ENCODE results near the gene HTT. TPM values are rescaled to one million over a fixed set of nuclear protein-coding genes. Genes with fewer than 3 reads are reported as not detected.

HTT gene
- total RNA-seq, 4 donors from 2014 or later, result 49.6 to 155 (median 83.1) TPM

DNA sequence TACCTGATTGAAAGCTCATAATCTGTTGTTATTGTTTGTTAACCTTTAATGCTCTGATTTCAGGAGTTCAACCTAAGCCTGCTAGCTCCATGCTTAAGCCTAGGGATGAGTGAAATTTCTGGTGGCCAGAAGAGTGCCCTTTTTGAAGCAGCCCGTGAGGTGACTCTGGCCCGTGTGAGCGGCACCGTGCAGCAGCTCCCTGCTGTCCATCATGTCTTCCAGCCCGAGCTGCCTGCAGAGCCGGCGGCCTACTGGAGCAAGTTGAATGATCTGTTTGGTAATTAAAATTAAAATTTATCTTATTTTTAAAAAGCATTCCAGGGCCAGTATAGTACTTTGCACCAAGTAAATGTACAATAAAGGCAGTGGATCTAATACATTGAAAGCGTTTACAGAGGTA is 137.4 kb downstream of the HTT start:
- Histone ChIP-seq H3K4me1 (no peaks in the 10 kb centered on the region), H3K27me3 (no peaks in the 10 kb centered on the region), H3K36me3 (peaks cover 67 to 77% of the 10 kb centered on the region in 2 donors), H3K27ac (no peak overlapping the region), H3K9me3 (no peaks in the 10 kb centered on the region), H3K4me3 (replicated peaks in 1 of 3) (no peak overlapping the region)
- intact Hi-C loops (cut with DNase I), result no loop called here
- DNase-seq, result no peak
- 94 to 97% methylated on average over 8 of the region's 8 CpGs for WGBS, 2 donors
- no peak for TF ChIP-seq POLR2A (IDR thresholded peaks at IDR 0.05)

DNA sequence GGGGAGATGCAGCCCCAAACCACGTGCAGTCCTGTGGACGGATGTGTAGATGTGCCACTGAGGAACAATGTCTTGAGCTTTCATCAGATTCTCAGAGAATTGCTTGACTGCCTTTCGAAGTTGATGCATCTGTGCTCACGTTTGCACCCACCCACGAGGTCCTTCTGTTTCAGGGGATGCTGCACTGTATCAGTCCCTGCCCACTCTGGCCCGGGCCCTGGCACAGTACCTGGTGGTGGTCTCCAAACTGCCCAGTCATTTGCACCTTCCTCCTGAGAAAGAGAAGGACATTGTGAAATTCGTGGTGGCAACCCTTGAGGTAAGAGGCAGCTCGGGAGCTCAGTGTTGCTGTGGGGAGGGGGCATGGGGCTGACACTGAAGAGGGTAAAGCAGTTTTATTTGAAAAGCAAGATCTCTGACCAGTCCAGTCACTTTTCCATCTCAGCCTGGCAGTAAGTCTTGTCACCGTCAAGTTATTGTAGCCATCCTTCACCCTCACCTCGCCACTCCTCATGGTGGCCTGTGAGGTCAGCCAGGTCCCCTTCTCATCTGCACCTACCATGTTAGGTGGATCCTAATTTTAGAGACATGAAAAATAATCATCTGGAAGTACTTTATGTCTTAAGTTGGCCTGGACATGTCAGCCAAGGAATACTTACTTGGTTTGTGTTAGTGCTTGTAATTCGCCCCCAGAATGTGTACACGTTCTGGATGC is 138.1 kb downstream of the HTT start:
- 96 to 98% methylated on average over 11 to 12 of the region's 12 CpGs for WGBS, 2 donors
- Histone ChIP-seq H3K4me3 (replicated peaks in 1 of 3) (no peak overlapping the region), H3K27me3 (no peaks in the 10 kb centered on the region), H3K36me3 (peaks cover 65 to 72% of the 10 kb centered on the region in 2 donors), H3K4me1 (no peaks in the 10 kb centered on the region), H3K9me3 (no peaks in the 10 kb centered on the region), H3K27ac (no peak overlapping the region)
- DNase-seq, result no peak
- TF ChIP-seq, protein P1, sequence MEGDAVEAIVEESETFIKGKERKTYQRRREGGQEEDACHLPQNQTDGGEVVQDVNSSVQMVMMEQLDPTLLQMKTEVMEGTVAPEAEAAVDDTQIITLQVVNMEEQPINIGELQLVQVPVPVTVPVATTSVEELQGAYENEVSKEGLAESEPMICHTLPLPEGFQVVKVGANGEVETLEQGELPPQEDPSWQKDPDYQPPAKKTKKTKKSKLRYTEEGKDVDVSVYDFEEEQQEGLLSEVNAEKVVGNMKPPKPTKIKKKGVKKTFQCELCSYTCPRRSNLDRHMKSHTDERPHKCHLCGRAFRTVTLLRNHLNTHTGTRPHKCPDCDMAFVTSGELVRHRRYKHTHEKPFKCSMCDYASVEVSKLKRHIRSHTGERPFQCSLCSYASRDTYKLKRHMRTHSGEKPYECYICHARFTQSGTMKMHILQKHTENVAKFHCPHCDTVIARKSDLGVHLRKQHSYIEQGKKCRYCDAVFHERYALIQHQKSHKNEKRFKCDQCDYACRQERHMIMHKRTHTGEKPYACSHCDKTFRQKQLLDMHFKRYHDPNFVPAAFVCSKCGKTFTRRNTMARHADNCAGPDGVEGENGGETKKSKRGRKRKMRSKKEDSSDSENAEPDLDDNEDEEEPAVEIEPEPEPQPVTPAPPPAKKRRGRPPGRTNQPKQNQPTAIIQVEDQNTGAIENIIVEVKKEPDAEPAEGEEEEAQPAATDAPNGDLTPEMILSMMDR (IDR thresholded peaks at IDR 0.05), result no peak
- TF ChIP-seq POLR2A (IDR thresholded peaks at IDR 0.05), result no peak
- intact Hi-C loops (cut with DNase I), result no loop called here

DNA sequence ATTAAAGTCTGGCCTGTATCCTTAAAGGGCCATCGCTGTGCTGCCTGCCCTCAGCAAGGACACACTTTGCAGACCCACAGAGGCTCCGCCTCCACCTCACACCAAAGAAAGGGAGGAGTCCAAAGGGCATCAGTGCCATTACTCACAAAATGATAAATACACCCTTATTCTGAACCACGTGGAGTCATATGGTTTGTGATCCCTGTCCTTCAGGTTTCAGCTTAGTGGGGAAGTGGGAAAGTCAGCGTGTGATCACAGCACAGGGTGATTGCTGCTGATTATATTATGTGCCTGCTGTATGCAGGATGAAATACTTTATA is 138.6 kb downstream of the HTT start:
- Histone ChIP-seq H3K27ac (no peak overlapping the region), H3K4me3 (replicated peaks in 1 of 3) (no peak overlapping the region), H3K27me3 (no peaks in the 10 kb centered on the region), H3K4me1 (no peaks in the 10 kb centered on the region), H3K36me3 (peaks cover 71 to 72% of the 10 kb centered on the region in 2 donors), H3K9me3 (no peaks in the 10 kb centered on the region)
- no peak for DNase-seq
- 95 to 100% methylated on average over 3 to 4 of the region's 4 CpGs for WGBS, 2 donors
- intact Hi-C loops (cut with DNase I), result no loop called here
- TF ChIP-seq, protein P1 (IDR thresholded peaks at IDR 0.05), result no peak
- no peak for TF ChIP-seq POLR2A (IDR thresholded peaks at IDR 0.05)

DNA sequence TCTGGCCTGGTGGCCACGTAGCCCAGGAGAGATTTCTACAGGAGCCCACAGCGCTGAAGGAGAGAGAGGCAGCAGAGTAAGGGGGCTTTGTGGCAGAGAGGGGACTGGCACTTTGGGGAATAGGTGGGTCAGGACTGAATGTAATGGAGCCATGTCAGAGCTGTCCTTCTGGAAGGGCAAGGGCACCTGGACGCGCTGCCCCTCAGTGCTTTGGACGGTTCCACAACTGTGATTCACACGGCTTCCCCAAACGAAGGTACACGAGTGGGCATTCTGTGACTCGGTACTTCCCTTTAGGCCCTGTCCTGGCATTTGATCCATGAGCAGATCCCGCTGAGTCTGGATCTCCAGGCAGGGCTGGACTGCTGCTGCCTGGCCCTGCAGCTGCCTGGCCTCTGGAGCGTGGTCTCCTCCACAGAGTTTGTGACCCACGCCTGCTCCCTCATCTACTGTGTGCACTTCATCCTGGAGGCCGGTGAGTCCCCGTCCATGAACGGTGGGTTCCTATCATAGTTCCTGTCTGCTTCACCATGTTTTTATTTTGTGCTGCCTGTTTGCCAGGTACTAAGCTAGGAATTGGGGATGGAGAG is 139.3 kb downstream of the HTT start:
- Histone ChIP-seq H3K36me3 (peaks cover 75 to 78% of the 10 kb centered on the region in 2 donors), H3K27ac (no peak overlapping the region), H3K27me3 (no peaks in the 10 kb centered on the region), H3K4me1 (no peaks in the 10 kb centered on the region), H3K9me3 (no peaks in the 10 kb centered on the region), H3K4me3 (replicated peaks in 1 of 3) (no peak overlapping the region)
- no peak for TF ChIP-seq POLR2A (IDR thresholded peaks at IDR 0.05)
- TF ChIP-seq, protein P1 (IDR thresholded peaks at IDR 0.05), result no peak
- WGBS, 2 donors, result 94 to 95% methylated on average over 15 of the region's 15 CpGs
- intact Hi-C loops (cut with DNase I), result no loop called here
- DNase-seq, result no peak

DNA sequence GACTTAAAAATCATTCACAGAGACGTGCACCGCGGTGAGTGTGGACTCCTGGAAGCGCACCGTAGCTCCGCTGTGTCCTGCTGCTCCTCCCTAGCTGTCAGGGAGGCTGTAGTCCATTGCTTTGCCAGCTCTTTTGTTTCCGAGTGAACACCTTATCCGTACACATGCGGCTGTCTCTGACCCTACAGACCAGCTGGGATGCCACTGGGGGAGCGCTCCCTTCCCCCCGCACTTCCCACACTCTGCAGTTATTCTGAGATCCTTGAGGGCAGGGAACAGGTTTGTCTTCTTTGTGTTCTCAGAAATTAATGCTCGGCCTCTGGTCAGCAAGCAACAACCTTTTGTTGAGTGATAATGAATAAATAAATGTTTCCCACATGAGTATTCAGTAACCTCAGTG is 140.8 kb downstream of the HTT start:
- peaks cover 69 to 74% of the 10 kb centered on the region in 2 donors for H3K36me3 ChIP-seq
- no peak for DNase-seq

More for the DNA sequence above, 140.8 kb downstream of the HTT start:
- Histone ChIP-seq H3K4me3 (replicated peaks in 1 of 3) (no peak overlapping the region), H3K9me3 (no peaks in the 10 kb centered on the region), H3K27ac (no peak overlapping the region), H3K4me1 (no peaks in the 10 kb centered on the region), H3K27me3 (no peaks in the 10 kb centered on the region)
- TF ChIP-seq, protein P1 (IDR thresholded peaks at IDR 0.05), result no peak
- no peak for TF ChIP-seq POLR2A (IDR thresholded peaks at IDR 0.05)
- WGBS, 2 donors, result 91 to 93% methylated on average over 12 of the region's 12 CpGs
- intact Hi-C loops (cut with DNase I), result no loop called here
